C1 segment of cervical spinal cord (tissue), 14 donors: ENCODE measurements around the gene CDT1.

Source experiments
- DNase-seq, 14 donors: peaks; one replicate each; lab custom pipeline; 2025; lab: John Stamatoyannopoulos, UW

The CDT1 gene

GRCh38 chr16:88804173-88804551 lies 573 bp downstream of the CDT1 start:
- DNase-seq: no peak

DNA sequence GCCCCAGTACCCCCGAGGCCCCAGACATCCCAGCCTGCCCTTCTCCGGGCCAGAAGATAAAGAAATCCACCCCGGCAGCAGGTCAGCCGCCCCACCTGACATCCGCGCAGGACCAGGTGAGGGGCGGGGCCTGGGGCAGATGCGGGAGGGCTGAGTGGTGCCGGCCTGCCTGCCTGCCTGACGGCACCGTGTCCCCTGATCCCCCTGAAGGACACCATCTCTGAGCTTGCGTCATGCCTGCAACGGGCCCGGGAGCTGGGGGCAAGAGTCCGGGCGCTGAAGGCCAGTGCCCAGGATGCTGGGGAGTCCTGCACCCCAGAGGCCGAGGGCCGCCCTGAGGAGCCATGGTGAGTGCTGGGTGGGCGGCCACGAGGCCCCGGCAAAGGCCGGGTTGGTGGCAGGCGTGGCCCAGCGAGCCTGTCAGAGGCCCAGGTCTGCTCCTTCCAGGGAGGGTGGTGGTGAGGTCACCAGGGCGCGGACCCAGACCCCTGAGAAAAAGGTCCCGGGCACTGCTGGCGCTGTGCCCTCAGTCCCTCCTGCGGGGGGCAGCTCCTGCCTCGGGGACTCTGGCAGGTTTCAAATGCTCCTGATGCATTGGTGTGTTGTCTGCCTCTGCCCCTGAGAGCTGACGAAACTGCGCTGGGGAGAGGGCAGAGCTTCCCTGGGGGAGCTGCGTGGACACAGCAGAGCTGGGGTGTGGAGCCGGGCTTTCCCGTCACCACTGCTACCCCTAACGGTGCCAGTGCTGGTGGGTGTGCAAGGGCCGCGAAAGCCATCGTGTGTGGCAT lies 1.2 kb downstream of the CDT1 start:
- peak in 1 of 14 donors; percentile 11 for DNase-seq

DNA sequence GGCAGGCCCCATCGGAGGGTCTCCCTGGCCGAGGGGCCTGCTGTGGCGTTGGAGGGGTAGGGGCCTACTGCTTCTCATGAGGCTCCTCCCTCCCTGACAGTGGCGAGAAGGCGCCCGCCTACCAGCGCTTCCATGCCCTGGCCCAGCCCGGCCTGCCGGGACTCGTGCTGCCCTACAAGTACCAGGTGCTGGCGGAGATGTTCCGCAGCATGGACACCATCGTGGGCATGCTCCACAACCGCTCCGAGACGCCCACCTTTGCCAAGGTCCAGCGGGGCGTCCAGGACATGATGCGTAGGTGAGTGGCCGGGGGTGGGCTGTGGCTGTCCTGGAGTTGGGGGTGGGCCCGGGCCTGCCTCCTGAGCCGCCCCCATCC lies 1.7 kb downstream of the CDT1 start:
- DNase-seq: no peak

DNA sequence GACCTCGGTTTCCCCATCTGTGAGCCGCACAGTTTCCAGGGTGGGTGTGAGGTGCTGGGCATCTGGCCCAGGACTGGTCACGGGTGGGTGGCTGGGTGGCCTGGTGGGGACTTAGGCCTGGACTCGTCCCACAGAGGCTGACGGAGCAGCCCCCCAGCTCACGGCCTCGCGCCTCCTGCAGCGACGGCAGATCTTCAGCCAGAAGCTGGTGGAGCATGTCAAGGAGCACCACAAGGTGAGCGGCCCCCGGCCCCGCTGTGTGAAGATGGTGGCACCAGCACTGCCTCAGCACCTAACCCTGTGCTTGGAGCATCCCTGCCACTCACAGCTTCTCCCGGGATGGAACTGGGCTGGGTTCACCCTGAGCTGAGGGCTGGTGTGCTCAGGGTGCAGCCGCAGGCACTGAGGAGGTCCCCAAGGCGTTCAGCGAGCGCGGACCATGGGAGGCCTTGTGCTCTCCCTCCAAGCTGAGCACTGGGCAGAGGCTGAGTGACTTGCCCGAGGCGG lies 2.4 kb downstream of the CDT1 start:
- no peak for DNase-seq

DNA sequence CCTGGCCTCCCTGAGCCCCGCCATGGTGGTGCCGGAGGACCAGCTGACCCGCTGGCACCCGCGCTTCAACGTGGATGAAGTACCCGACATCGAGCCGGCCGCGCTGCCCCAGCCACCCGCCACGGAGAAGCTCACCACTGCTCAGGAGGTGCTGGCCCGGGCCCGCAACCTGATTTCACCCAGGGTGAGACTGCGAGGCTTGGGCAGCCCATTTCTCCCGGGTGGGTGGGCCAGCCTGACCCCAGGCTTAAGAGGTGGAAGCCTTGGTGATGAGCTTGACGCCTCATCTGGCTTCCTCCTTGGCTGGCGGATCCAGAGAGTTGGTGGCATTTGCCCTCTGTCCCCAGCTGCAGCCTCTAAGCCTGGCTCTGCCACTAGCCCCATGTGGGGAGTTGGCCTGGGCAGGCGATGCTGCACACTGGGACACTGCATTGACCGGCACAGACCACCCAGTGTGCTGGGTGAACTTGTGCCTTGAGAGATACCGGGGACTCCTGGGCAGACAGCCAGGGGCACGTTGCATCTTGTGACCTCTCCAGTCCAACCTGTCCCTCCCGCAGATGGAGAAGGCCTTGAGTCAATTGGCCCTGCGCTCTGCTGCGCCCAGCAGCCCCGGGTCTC lies 3.0 kb downstream of the CDT1 start:
- no peak for DNase-seq

- DNase-seq: no peak
These were observed 3.6 kb downstream of the CDT1 start for GRCh38 chr16:88807142-88807625.

- no peak for DNase-seq
These were observed 4.3 kb downstream of the CDT1 start for GRCh38 chr16:88807626-88808453.

- peak in 1 of 14 donors; percentile 12 for DNase-seq
These were observed 5.6 kb downstream of the CDT1 start for GRCh38 chr16:88809068-88809675.

GRCh38 chr16:88809676-88810165 lies 6.1 kb downstream of the CDT1 start:
- no peak for DNase-seq

DNA sequence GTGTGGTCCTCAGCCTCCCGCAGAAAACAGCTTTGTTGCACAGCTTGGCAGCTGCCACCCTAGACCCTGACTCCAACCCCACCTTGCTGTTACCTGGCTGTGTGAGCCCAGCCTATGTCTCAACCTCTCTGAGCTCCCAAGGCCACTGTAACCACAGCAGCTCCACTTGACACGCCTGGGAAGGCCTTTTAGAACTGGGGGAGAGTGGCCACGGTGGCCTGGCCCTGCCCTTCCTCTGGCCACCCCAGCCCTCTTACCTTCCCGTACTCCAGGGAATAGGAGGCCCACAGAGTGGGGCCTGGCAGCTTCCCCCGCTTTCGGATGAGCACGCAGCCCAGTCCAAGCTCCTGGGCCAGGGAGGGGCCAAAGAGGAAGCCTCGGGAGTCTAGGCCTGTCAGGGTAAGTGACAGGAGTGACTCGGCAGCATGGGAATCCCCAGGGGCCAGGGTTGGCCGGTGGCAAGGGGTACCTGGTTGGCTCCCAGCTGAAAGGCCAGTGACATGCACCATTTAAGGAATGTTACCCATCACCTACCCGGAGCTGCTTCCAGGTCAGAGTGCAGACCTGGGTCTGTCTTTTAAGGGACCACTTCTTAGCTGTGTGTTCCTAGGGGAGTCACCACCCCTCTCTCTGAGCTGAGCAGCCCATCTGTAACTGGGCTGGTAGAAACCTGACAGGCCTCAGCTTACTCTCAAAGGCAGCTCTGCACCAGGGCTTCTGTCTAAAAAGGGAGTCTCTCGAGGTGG lies 6.8 kb downstream of the CDT1 start:
- peak in 1 of 14 donors; percentile 35 for DNase-seq

DNA sequence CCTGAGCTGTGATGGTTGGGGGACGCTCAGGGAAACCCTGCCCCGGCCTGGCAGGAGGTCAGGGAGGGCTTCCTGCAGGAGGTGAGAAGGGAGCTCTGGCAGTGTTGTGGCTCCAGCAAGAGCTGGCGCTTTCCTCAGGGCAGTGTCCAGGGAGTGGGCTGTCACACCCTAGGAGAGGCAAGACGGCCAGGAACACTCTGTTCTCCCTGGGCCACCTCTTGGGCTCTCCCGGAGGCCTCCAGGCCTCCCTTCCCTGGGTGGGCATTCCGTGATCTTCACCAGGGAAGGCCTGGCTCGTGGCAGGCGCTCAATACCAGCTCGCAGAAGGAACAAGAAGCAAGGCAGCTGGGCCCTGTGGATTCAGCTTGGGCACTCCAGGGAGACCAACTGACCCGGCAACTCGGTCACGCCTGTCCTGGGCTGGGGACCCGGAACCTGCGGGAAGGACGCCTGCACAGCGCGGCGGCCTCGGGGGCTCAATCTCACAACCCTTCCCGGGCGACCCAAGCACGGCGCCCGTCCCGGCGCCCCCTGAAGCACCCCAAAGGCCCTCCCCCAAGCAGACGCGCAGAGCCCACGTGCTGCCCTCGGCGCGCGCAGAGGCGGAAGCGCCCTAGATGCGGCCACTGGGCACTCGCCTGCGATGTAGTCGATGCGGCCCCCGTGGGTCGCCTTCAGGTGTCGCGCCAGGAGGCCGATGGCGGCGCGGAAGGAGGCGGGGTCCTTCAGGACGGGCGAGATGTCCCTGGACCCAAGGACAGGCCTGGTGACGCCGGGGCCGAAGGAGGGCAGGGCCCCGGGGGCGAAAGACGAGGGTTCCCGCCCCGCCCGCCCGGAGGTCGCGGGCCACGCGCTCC lies 7.6 kb downstream of the CDT1 start:
- DNase-seq: peak in 13 of 14 donors; percentile 51 to 91 (median 83)

DNA sequence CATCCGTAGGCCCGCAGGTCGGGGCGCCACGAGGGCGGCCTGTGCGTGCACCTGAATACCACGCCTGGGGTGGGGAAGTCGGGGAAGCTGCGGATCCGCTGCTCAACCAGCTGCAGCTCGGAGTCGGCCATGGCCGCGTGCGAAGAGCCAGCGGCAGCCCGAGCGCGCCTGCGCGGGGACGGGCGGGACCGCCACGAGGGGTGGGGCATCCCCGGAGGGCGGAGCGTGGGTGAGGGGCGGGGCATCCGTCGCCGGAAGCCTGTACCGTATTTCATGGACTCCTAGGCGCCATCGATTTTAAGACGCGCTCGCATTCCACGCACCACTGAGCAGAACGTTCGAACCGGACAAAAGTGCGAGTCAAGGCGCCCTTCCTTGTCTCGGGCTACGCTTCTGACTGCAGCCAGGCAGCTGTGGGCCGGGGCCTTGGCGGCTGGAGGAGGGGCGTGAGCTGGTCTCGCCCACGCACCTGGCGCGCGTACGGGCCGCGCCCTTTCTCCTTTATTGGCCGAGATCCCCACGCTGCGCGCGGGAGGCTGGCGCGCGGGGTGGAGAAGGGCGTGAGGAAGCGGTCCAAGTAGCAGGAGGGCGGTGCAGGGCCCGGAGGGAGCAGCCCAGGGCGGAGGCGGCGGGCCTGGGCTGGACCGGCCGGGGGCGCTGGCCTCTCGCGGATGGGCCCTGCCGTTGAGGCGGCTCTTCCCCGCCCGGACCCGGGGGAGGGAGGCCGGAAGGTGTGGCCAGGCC lies 8.4 kb downstream of the CDT1 start, which contains the start of gene APRT:
TSS of gene APRT (minus strand) at position 160 of the 744 bp plus-strand sequence. CDS start at position 131, 29 bp downstream.
- peak; percentile 35 to 94 (median 85) for DNase-seq

- DNase-seq: no peak
These were observed 9.1 kb downstream of the CDT1 start for GRCh38 chr16:88812513-88813268.

DNA sequence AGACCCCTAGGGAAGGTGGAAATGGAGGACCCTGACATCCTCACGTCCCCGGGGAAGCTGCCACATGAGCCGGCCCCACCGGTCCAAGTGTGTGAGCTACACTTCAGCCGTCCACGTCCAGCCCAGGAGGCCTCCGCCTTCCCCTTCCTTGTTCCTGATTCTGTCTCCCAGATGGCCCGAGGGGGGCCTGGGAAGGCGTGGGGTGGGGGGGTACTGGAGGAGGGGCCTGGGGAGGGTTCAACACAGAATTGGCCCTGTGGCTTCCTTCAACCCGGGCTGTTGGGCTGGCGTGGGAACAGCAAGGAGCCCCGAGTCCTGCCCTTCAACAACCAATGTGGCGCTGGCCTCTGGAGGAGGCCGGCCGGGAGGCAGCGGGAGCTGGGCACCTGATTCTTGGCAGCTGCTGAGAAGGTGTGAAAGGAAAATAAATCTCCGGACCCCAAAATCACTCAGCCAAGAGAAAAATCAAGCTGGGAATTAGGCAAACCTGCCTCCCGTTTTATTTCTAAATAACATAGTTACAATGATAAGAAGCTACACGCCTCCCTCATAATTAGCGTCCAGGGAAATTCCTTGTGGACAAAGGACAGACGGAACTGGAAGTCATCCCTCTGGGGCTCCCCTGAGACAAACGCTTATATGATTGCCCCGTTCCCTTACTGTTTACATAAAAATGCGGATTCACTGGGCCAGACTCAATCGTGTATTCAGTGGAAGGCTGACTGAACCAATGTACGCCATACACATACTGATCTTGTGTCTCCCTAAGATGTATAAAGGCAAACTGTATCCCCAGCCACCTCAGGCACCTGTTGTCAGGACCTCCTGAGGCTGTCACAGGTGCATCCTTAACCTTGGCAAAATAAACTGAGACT lies 9.9 kb downstream of the CDT1 start:
- DNase-seq: no peak

- no peak for DNase-seq
These were observed 10.5 kb downstream of the CDT1 start for GRCh38 chr16:88814144-88814502.

- DNase-seq: no peak
These were observed 11.6 kb downstream of the CDT1 start for GRCh38 chr16:88815227-88815626.
